CD8-positive, alpha-beta memory T cell (primary cell): ENCODE measurements around the gene SWAP70. TPM values are rescaled to one million over a fixed set of nuclear protein-coding genes. Genes with fewer than 3 reads are reported as not detected.
"Not testable (repeated sequence)": the region's sequence is repeated elsewhere in the genome, so short reads cannot be mapped to it uniquely, and the experiment has no call there.

Experiments
- CTCF ChIA-PET: fragments of 350-600 bp; sonication (Branson Sonifier 250); formaldehyde crosslinking; loops from one replicate; lab custom pipeline; 2021; ENCODE audit warnings: antibody characterized with exemption; lab: Charles Lee
- POLR2A ChIA-PET: fragments of 350-600 bp; sonication (Branson Sonifier 250); formaldehyde crosslinking; loops from one replicate; lab custom pipeline; 2021; ENCODE audit warnings: antibody characterized with exemption; lab: Charles Lee
- DNase-seq, 5 donors: peaks; one replicate each; pipeline versions ENCODE4 v3.0.0 to v3.0.0-alpha.2; 2020 to 2022; ENCODE audit warnings: mixed read lengths in 1 of 5
- H3K27ac ChIP-seq: one replicate; pipeline ENCODE4 v1.7.0; 2013; ENCODE audit warnings: low read depth, mild to moderate bottlenecking, low read length, moderate library complexity
- H3K27me3 ChIP-seq: 2 replicates; pipeline ENCODE4 v1.7.0; 2013; ENCODE audit warnings: low read length, mild to moderate bottlenecking; ENCODE audit not compliant: insufficient read depth, poor library complexity, severe bottlenecking
- H3K36me3 ChIP-seq: 2 replicates; pipeline ENCODE4 v1.7.0; 2013; ENCODE audit warnings: mild to moderate bottlenecking, low read length, moderate library complexity; ENCODE audit not compliant: insufficient read depth
- H3K4me1 ChIP-seq: 2 replicates; pipeline ENCODE4 v1.7.0; 2013; ENCODE audit warnings: mild to moderate bottlenecking, low read length, moderate library complexity; ENCODE audit not compliant: insufficient read depth
- H3K4me3 ChIP-seq: 2 replicates; pipeline ENCODE4 v1.7.0; 2013; ENCODE audit warnings: mild to moderate bottlenecking, low read length
- H3K9me3 ChIP-seq: 2 replicates; pipeline ENCODE4 v1.7.0; 2013; ENCODE audit warnings: mild to moderate bottlenecking, low read length
- H3K27ac Mint-ChIP-seq, 8 donors: one replicate each; pipeline ENCODE4 v1.8.0; 2020 to 2021; ENCODE audit warnings: mixed read lengths in 8 of 8, mild to moderate bottlenecking in 6 of 8, inconsistent platforms in 3 of 8, moderate library complexity in 3 of 8
- H3K27me3 Mint-ChIP-seq, 2 donors: one replicate each; pipeline ENCODE4 v1.8.0; 2020 to 2021; ENCODE audit warnings: mixed read lengths in 2 of 2, mild to moderate bottlenecking in 1 of 2, moderate library complexity in 1 of 2
- H3K36me3 Mint-ChIP-seq, 3 donors: one replicate each; pipeline ENCODE4 v1.8.0; 2020 to 2021; ENCODE audit warnings: mixed read lengths in 3 of 3, inconsistent platforms in 1 of 3, mild to moderate bottlenecking in 1 of 3
- H3K4me1 Mint-ChIP-seq, 3 donors: one replicate each; pipeline ENCODE4 v1.8.0; 2020 to 2021; ENCODE audit warnings: mixed read lengths in 3 of 3, inconsistent platforms in 1 of 3, mild to moderate bottlenecking in 1 of 3
- H3K4me3 Mint-ChIP-seq, 7 donors: one replicate each; pipeline ENCODE4 v1.8.0; 2020 to 2021; ENCODE audit warnings: mixed read lengths in 7 of 7, mild to moderate bottlenecking in 6 of 7, moderate library complexity in 4 of 7, inconsistent platforms in 2 of 7
- H3K9me3 Mint-ChIP-seq, 5 donors: one replicate each; pipeline ENCODE4 v1.8.0; 2020 to 2022; ENCODE audit warnings: mixed read lengths in 5 of 5, mild to moderate bottlenecking in 3 of 5, moderate library complexity in 2 of 5, inconsistent platforms in 1 of 5
- polyA plus RNA-seq: library from polyadenylated mRNA; unstranded; fragments of 300-500 nt; fragmentation: Illumina TruSeq; gene quantifications from one replicate; pipeline ENCODE4 v1.2.3, GENCODE V29; 2021
- total RNA-seq, 2 experiments: library from RNA; stranded (reverse); gene quantifications; one replicate each; pipeline ENCODE4 v1.2.3, GENCODE V29; 2021

Gene SWAP70
- total RNA-seq = 1 to 10 TPM; 7.8 TPM
- polyA plus RNA-seq = 5.8 TPM

GRCh38 chr11:9663699-9664275 lies at the start of gene SWAP70:
SWAP70 (plus strand) TSS chr11:9664077; CDS start chr11:9664180, 103 bp downstream.
- Mint-ChIP-seq H3K27ac (peak within 1 kb of the TSS in 7 of 8 donors; percentile 26 to 83 (median 65)), H3K4me3 (peak within 1 kb of the TSS; percentile 84 to 96 (median 88)), H3K4me1 (peaks cover 21 to 31% (median 29%) of the 10 kb centered on the region in 3 donors), H3K27me3 (peaks cover 24 to 26% of the 10 kb centered on the region in 2 donors), H3K9me3 (peaks cover 7 to 13% (median 9%) of the 10 kb centered on the region in 5 donors), H3K36me3 (peaks cover 0 to 8% (median 0%) of the 10 kb centered on the region in 3 donors)
- peak within 1 kb of the TSS; percentile 74 for H3K4me3 ChIP-seq
- peak; percentile 55 to 82 (median 70) for DNase-seq
- peaks cover 11% of the 10 kb centered on the region for H3K4me1 ChIP-seq
- POLR2A ChIA-PET = interaction anchor here (0.7 kb wide), 1 partner anchor 88 kb away, joined by 3 read pairs; no protein-coding TSS in a partner anchor
- H3K9me3 ChIP-seq = no peaks in the 10 kb centered on the region
- CTCF ChIA-PET = interaction anchor here (0.6 kb wide), 1 partner anchor 50 kb away, joined by 3 read pairs; no protein-coding TSS in a partner anchor
- no peaks in the 10 kb centered on the region for H3K27me3 ChIP-seq
- no peaks in the 10 kb centered on the region for H3K36me3 ChIP-seq
- no peak within 1 kb of the TSS for H3K27ac ChIP-seq

- Histone ChIP-seq H3K36me3 (no peaks in the 10 kb centered on the region), H3K4me3 (peak overlapping the region; percentile 79), H3K27me3 (no peaks in the 10 kb centered on the region), H3K4me1 (peaks cover 15% of the 10 kb centered on the region), H3K27ac (peak overlapping the region; percentile 88), H3K9me3 (no peaks in the 10 kb centered on the region)
- DNase-seq = no peak
- Mint-ChIP-seq H3K27me3 (peaks cover 0 to 3% of the 10 kb centered on the region in 2 donors), H3K27ac (peak overlapping the region in 7 of 8 donors; percentile 52 to 99 (median 90)), H3K4me1 (peaks cover 16 to 20% (median 17%) of the 10 kb centered on the region in 3 donors), H3K36me3 (peaks cover 0 to 2% (median 1%) of the 10 kb centered on the region in 3 donors), H3K4me3 (peak overlapping the region in 6 of 7 donors; percentile 87 to 98 (median 94)), H3K9me3 (no peaks in the 10 kb centered on the region)
- ChIA-PET POLR2A (no interaction called here), CTCF (no interaction called here)
Observed at GRCh38 chr11:9615031-9615451, 48.8 kb upstream of the SWAP70 start.

GRCh38 chr11:9616042-9616675 lies 47.7 kb upstream of the SWAP70 start:
- Mint-ChIP-seq H3K27me3 (peaks cover 0 to 3% of the 10 kb centered on the region in 2 donors), H3K27ac (no peak overlapping the region), H3K36me3 (peaks cover 0 to 2% (median 1%) of the 10 kb centered on the region in 3 donors), H3K4me1 (peaks cover 16 to 20% (median 17%) of the 10 kb centered on the region in 3 donors), H3K4me3 (no peak overlapping the region), H3K9me3 (no peaks in the 10 kb centered on the region)
- H3K4me1 ChIP-seq = peaks cover 15% of the 10 kb centered on the region
- H3K36me3 ChIP-seq = no peaks in the 10 kb centered on the region
- POLR2A ChIA-PET = no interaction called here
- no peak overlapping the region for H3K27ac ChIP-seq
- no peaks in the 10 kb centered on the region for H3K9me3 ChIP-seq
- CTCF ChIA-PET = no interaction called here
- H3K27me3 ChIP-seq = no peaks in the 10 kb centered on the region
- H3K4me3 ChIP-seq = no peak overlapping the region
- DNase-seq = no peak

GRCh38 chr11:9616858-9617257 lies 47.0 kb upstream of the SWAP70 start:
- no peak overlapping the region for H3K27ac ChIP-seq
- Mint-ChIP-seq H3K27me3 (peaks cover 0 to 3% of the 10 kb centered on the region in 2 donors), H3K9me3 (no peaks in the 10 kb centered on the region), H3K36me3 (peaks cover 0 to 2% (median 1%) of the 10 kb centered on the region in 3 donors), H3K4me3 (no peak overlapping the region), H3K4me1 (peaks cover 16 to 20% (median 17%) of the 10 kb centered on the region in 3 donors), H3K27ac (peak overlapping the region in 1 of 8 donors; percentile 1)
- no peaks in the 10 kb centered on the region for H3K27me3 ChIP-seq
- H3K4me1 ChIP-seq = peaks cover 15% of the 10 kb centered on the region
- no peak for DNase-seq
- no peaks in the 10 kb centered on the region for H3K36me3 ChIP-seq
- ChIA-PET CTCF (no interaction called here), POLR2A (no interaction called here)
- H3K9me3 ChIP-seq = no peaks in the 10 kb centered on the region
- no peak overlapping the region for H3K4me3 ChIP-seq

GRCh38 chr11:9617940-9618339 lies 45.9 kb upstream of the SWAP70 start:
- ChIA-PET POLR2A (no interaction called here), CTCF (interaction anchor here (1.1 to 1.5 kb wide), 2 partner anchors 83 to 111 kb away, joined by 3 to 8 read pairs; no protein-coding TSS in a partner anchor)
- Mint-ChIP-seq H3K9me3 (no peaks in the 10 kb centered on the region), H3K4me1 (peaks cover 13 to 17% (median 15%) of the 10 kb centered on the region in 3 donors), H3K27me3 (peaks cover 0 to 3% of the 10 kb centered on the region in 2 donors), H3K4me3 (no peak overlapping the region), H3K36me3 (peaks cover 0 to 2% (median 1%) of the 10 kb centered on the region in 3 donors), H3K27ac (peak overlapping the region in 1 of 8 donors; percentile 38)
- Histone ChIP-seq H3K4me1 (peaks cover 11% of the 10 kb centered on the region), H3K27me3 (no peaks in the 10 kb centered on the region), H3K9me3 (no peaks in the 10 kb centered on the region), H3K4me3 (no peak overlapping the region), H3K36me3 (no peaks in the 10 kb centered on the region), H3K27ac (no peak overlapping the region)
- no peak for DNase-seq

GRCh38 chr11:9619004-9619403 lies 44.9 kb upstream of the SWAP70 start:
- no peak overlapping the region for H3K4me3 Mint-ChIP-seq
- peaks cover 0 to 3% of the 10 kb centered on the region in 2 donors for H3K27me3 Mint-ChIP-seq
- H3K27ac ChIP-seq = no peak overlapping the region
- no peaks in the 10 kb centered on the region for H3K27me3 ChIP-seq
- peaks cover 6 to 7% (median 7%) of the 10 kb centered on the region in 3 donors for H3K4me1 Mint-ChIP-seq
- ChIA-PET CTCF (interaction anchor here (1.5 to 1.6 kb wide), 2 partner anchors 84 to 112 kb away, joined by 3 to 6 read pairs; no protein-coding TSS in a partner anchor), POLR2A (no interaction called here)
- no peaks in the 10 kb centered on the region for H3K9me3 Mint-ChIP-seq
- peaks cover 9% of the 10 kb centered on the region for H3K4me1 ChIP-seq
- no peak for DNase-seq
- no peak overlapping the region for H3K27ac Mint-ChIP-seq
- peaks cover 0 to 2% (median 0%) of the 10 kb centered on the region in 3 donors for H3K36me3 Mint-ChIP-seq
- no peaks in the 10 kb centered on the region for H3K36me3 ChIP-seq
- no peaks in the 10 kb centered on the region for H3K9me3 ChIP-seq
- no peak overlapping the region for H3K4me3 ChIP-seq

- Histone ChIP-seq H3K4me3 (no peak overlapping the region), H3K36me3 (no peaks in the 10 kb centered on the region), H3K9me3 (no peaks in the 10 kb centered on the region), H3K4me1 (peaks cover under 1% of the 10 kb centered on the region), H3K27me3 (no peaks in the 10 kb centered on the region), H3K27ac (no peak overlapping the region)
- Mint-ChIP-seq H3K27ac (no peak overlapping the region), H3K27me3 (peaks cover 0 to 3% of the 10 kb centered on the region in 2 donors), H3K9me3 (no peaks in the 10 kb centered on the region), H3K36me3 (peaks cover 0 to 2% (median 0%) of the 10 kb centered on the region in 3 donors), H3K4me3 (no peak overlapping the region), H3K4me1 (no peaks in the 10 kb centered on the region)
- CTCF ChIA-PET = interaction anchor here (1.6 kb wide), 1 partner anchor 85 kb away, joined by 6 read pairs; no protein-coding TSS in a partner anchor
- no peak for DNase-seq
- POLR2A ChIA-PET = interaction anchor here (0.6 kb wide), 1 partner anchor 115 kb away, joined by 3 read pairs; no protein-coding TSS in a partner anchor
Observed at GRCh38 chr11:9619971-9620370, 43.9 kb upstream of the SWAP70 start.

DNA sequence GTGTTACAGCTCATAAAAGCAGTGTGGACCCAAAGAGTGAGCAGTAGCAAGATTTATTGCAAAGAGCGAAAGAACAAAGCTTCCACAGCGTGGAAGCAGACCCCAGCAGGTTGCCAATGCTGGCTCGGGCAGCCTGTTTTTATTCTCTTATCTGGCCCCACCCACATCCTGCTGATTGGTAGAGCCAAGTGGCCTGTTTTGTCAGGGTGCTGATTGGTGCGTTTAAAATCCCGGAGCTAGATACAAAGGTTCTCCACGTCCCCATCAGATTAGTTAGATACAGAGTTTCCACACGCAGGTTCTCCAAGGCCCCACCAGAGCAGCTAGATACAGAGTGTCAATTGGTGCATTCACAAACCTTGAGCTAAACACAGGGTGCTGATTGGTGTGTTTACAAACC lies 41.5 kb upstream of the SWAP70 start:
- CTCF ChIA-PET = interaction anchor here (2.1 kb wide), 1 partner anchor 9 kb away, joined by 5 read pairs; no protein-coding TSS in a partner anchor
- H3K4me1 Mint-ChIP-seq, H3K27ac Mint-ChIP-seq, H3K4me3 ChIP-seq, H3K9me3 ChIP-seq, H3K4me1 ChIP-seq, DNase-seq, H3K4me3 Mint-ChIP-seq, H3K36me3 Mint-ChIP-seq, POLR2A ChIA-PET, H3K27me3 Mint-ChIP-seq, H3K9me3 Mint-ChIP-seq, H3K27ac ChIP-seq, H3K36me3 ChIP-seq, H3K27me3 ChIP-seq: not testable (repeated sequence)
